ENCODE data around the gene CFD.
"Not testable (repeated sequence)": the region's sequence is repeated elsewhere in the genome, so short reads cannot be mapped to it uniquely, and the experiment has no call there.

Gene CFD

DNA sequence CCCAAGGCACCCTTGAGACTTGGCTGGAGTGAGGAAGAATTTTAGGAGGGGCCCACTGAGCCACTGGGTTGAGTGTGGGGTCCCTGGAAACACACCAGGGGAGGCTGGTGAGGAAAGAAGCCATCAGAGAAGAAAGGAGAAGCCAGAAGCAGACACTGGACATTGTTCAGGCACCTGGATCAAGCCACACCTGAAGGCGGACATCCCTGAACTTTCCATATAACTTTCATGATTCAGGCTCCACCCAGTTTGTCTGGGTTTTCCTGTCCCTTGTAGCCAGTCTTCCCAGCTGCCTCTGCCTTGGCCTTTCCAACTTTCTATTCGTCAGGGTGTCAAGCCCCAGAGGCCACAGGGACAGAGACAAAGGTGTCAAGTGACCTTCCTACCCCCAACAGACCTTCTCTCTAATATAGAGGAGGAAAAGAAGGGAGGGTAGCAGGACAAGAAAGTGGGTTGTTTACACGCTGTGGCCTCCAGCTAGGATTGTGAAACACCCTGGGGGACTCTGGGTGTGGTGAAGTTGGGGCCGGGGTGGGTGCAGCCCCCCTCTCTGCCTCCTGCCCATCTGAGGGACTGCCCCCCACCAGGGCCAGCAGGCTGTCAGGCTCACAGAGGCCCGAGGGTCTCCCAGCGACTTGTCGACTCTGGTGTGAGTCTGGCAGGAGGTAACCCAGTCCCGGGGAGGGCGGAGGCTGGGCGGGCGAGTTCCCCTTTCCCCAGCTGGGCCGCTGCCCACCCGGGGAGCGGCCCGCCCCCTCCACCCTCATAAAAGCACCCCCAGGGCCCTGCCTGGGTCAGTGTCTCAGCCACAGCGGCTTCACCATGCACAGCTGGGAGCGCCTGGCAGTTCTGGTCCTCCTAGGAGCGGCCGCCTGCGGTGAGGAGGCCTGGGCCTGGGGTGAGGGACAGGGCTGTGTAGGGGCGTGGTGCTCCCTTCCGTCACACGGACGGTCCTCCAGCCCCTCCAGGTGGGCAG is at the start of gene CFD:
Gene CFD, plus strand, starts transcription at position 797 of the 976 bp plus-strand sequence. Its CDS starts 26 bp downstream, at position 823.
- DNase-seq, result no peak

- no peak for DNase-seq
These were observed 49.2 kb upstream of the CFD start for GRCh38 chr19:810077-810855.

- no peak for DNase-seq
These were observed 48.5 kb upstream of the CFD start for GRCh38 chr19:810883-811489.

DNA sequence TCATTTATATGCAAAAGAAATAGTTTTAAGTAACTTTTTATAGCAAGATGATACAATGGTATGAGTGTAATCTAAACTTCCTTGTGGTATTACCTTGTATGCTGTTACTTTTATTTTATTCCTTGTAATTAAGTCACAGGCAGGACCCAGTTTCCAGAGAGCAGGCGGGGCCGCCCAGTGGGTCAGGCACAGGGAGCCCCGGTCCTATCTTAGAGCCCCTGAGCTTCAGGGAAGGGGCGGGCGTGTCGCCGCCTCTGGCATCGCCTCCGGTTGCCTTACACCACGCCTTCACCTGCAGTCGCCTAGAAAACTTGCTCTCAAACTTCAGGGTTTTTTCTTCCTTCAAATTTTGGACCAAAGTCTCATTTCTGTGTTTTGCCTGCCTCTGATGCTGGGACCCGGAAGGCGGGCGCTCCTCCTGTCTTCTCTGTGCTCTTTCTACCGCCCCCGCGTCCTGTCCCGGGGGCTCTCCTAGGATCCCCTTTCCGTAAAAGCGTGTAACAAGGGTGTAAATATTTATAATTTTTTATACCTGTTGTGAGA is 47.9 kb upstream of the CFD start:
- no peak for DNase-seq

DNA sequence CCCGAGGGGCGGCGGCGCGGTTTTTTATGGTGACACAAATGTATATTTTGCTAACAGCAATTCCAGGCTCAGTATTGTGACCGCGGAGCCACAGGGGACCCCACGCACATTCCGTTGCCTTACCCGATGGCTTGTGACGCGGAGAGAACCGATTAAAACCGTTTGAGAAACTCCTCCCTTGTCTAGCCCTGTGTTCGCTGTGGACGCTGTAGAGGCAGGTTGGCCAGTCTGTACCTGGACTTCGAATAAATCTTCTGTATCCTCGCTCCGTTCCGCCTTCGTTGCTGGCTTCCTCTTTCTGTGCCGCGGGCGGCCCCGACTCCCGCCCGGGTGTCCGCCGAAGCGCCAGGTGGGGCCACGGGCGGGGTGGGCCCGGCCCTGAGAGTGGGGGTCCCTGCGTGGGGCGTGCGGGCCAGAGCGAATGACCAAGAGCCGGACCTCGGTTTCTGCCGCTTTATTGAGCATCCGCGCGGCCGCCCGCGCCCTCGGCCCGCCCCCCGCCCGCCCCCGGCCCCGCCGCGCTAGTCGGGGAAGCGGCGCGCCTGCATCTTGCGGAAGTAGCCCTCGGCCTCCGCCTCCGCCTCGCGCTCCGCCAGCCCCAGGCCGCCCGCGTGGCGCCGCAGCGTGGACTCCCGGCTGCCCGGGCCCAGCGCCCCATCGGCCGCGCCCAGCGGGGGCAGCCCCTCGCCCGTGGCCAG is 47.3 kb upstream of the CFD start:
- DNase-seq, result no peak

- DNase-seq, result no peak
These were observed 46.7 kb upstream of the CFD start for GRCh38 chr19:812747-813218.

- no peak for DNase-seq
These were observed 46.0 kb upstream of the CFD start for GRCh38 chr19:813219-814151.

DNA sequence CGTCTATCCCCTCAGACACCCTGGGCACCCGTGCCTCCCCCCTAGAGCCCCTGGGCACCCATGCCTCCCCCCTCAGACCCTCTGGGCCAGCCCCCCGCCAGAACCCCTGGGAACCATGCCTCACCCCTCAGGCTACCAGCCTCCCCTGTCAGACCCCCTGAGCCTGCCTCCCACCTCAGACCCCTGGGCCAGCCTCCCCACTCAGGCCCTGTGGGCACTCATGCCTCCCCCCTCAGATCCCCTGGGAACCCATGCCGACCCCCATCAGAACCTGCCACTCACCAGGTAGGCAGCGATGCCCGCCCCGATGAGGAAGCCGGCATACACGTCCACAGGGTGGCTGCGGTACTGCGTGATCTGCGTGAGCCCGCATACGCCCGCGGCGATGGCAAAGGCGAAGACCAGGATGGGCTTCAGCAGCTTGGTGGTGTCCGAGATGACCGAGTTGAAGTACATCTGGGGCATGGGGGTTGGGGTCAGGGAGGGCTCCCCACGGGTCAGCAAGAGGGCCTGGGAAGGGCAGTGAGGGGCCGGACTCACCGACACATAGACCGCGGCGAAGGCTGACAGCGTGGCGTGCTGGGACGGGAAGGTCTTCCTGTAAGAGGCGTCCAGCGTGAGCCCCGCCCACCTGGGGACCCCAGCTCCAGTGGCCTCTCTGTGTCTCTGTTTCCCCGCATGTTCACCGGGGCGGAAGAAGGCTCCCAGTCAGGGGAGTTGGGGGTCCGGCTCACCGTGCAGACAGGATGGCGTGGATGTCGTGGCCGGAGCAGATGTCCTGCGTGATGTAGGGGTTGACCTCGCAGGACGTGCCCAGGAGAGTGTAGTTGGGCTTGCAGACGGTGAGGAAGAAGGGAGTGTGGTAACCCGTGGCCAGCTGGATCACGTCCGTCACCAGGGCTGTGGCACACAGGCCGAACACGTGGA is 45.0 kb upstream of the CFD start:
- DNase-seq, result no peak

- no peak for DNase-seq
These were observed 44.2 kb upstream of the CFD start for GRCh38 chr19:815079-815774.

DNA sequence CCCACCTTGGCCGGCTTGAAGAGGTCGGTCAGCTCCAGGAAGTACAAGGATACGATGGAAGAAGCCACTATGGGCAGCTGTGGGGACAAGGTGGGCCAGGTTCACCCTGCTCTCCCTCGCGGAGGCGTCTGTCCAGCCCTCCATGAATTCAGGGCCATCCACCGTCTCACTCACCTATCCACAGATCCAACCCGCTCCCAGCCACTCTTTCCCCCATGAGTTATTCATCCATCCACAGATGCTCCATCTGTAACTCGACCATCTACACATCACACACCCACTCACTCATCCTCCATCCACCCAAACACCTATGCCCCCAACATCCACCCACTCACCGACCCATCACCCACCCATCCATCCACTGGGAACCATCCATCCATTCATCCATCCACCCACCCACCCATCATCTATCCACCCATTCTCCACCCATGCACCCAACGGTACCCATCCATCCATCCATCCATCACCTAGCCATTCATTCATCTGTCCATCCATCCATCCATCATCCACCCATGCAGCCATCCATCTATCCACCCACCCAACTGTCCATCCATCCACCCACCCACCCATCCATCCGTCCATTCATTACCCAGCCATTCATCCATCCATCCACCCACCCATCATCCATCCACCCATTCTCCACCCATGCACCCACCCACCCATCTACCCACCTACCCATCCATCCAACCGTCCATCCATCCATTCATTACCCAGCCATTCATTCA is 43.5 kb upstream of the CFD start:
- no peak for DNase-seq

DNA sequence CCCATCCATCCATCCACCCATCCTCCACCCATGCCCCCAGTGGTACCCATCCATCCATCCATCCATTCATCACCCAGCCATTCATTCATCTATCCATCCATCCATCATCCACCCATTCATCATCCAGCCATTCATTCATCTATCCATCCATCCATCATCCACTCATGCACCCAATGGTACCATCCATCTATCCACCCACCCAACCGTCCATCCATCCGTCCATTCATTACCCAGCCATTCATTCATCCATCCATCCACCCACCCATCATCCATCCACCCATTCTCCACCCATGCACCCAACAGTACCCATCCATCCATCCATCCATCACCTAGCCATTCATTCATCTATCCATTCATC is 43.0 kb upstream of the CFD start:
- DNase-seq, result no peak

- DNase-seq, result not testable (repeated sequence)
These were observed 39.3 kb upstream of the CFD start for GRCh38 chr19:820212-820611.

DNA sequence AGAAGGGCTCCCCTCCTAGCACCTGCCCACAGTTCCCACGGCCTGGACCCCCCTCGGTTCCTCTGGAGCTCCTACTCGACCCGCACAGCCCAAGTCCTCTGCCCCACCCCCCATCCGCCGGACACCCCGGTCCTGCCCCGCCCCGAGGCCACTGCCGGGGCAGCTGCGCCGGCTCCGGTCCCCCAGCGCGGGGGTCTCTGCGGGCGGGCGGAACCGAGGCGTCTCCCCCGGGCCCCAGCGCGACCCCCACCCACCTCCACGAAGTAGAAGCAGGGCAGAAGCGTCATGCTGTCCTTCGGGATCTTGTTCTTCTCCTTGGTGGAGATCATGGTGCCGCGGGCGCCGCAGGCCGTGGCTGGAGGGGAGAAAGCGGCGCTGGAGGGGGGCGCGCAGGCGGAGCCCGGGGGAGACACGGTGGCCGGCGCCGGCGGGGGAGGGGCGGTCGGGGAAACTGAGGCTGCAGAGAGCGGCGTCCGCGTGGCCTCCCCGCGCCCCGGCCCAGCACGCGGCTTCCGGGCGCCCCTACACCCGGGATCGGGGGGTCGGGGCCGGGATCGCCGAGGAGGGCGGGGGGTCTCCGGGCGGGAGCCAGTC is 38.1 kb upstream of the CFD start:
- no peak for DNase-seq

DNA sequence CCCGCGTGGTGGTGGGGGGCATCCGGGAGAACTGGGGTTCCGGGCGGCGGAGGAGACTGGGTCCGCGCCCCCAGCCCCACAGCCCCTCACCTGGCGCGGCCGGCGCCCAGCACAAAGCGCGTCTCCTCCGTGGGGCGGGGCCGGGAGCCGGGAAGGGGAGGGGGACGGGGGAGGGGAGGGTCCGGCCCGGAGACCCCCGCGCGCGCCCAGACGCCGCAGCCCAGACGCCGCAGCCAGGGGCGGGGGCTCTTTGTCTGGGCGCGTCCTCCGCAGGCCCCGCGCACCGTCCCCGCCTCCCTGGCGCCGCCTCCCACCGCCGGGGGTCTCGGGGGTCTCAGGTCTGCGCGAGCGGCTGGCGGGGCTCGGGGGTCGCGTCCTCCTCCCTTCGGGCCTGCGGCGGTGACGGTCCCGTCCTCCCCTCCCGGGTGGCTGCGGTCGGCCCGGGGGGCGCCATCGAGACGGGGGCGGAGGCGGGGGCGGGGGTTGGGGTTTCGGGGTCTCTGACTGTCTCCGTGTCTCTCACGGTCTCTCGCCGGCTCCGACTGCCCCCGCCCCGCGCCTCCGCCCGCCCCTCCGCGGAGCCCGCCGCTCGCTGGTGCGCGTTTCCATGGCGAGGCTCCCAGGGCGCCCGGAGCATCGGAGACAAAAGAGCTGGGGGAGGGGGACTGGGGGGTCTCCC is 37.5 kb upstream of the CFD start, which contains the start of gene PLPPR3:
Gene PLPPR3, minus strand, starts transcription at position 131 of the 679 bp plus-strand sequence. CDS start 396 bp downstream, outside the sequence.
- DNase-seq, result no peak

DNA sequence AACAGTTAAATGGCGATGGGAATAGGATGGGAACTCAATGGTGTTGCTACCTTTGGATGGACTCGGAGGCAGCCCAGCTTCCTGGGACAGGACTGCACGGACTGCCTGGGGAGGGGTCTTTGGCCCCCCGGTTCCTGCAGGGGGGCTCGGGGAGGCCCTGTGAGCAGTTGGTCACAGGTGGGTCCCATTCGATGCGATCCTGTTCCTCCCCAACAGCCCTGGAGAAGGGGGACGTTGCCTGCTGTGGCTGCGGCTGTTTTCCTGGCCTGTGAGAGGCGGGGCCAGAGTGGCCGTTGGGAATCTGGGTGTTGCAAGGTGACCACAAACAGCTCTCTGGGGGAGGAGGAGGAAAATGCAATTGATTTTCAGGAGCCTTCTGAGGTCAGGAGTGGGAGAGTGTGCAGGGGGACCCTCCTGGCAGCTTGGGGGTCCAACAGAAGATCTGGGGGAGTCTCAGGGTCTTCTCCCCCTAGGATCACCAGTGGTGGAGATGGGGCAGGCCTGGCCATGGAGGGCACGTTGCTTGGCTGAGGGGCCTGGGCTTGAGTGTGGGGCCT is 35.8 kb upstream of the CFD start:
- DNase-seq, result no peak

- DNase-seq, result no peak
These were observed 34.6 kb upstream of the CFD start for GRCh38 chr19:824885-825284.

Measured in NCI-H1436 treated with DMSO at 0.1 percent for 48 hours (cell line).